HepG2 (cell line): ENCODE measurements around the gene DNMT1. TPM values are rescaled to one million over a fixed set of nuclear protein-coding genes. Genes with fewer than 3 reads are reported as not detected.

Experiments used
- YEATS2 ChIP-seq: sonication (generic); formaldehyde crosslinking; IDR thresholded peaks from 2 replicates; pipeline ENCODE4 v1.4.0; 2020; ENCODE audit warnings: missing genetic modification reagents, borderline replicate concordance
- ZBTB7A ChIP-seq: sonication (generic); formaldehyde crosslinking; IDR thresholded peaks from 2 replicates; pipeline ENCODE4 v1.8.0; 2022; ENCODE audit warnings: mild to moderate bottlenecking, missing genetic modification reagents
- ZFP36L1 ChIP-seq: sonication (generic); formaldehyde crosslinking; IDR thresholded peaks from 2 replicates; pipeline ENCODE4 v1.8.0; 2022; ENCODE audit warnings: mild to moderate bottlenecking, missing genetic modification reagents, moderate library complexity
- ZNF30 ChIP-seq: sonication (generic); formaldehyde crosslinking; IDR thresholded peaks from 2 replicates; pipeline ENCODE4 v1.5.0; 2020; ENCODE audit warnings: mild to moderate bottlenecking, missing genetic modification reagents
- ZNF382 ChIP-seq: sonication (generic); formaldehyde crosslinking; IDR thresholded peaks from 2 replicates; pipeline ENCODE4 v1.5.0; 2020; ENCODE audit warnings: missing genetic modification reagents, mild to moderate bottlenecking, borderline replicate concordance
- ZNF543 ChIP-seq: sonication (generic); formaldehyde crosslinking; IDR thresholded peaks from 2 replicates; pipeline ENCODE4 v1.4.0; 2020; ENCODE audit warnings: mild to moderate bottlenecking, missing genetic modification reagents
- ZNF547 ChIP-seq: sonication (generic); formaldehyde crosslinking; IDR thresholded peaks from 2 replicates; pipeline ENCODE4 v1.5.1; 2020; ENCODE audit warnings: mild to moderate bottlenecking, missing genetic modification reagents
- ZNF639 ChIP-seq: conservative IDR thresholded peaks from 2 replicates; pipeline ENCODE4 v1.6.1; 2018; ENCODE audit warnings: missing genetic modification reagents
- ZNF777 ChIP-seq: sonication (generic); formaldehyde crosslinking; IDR thresholded peaks from 2 replicates; pipeline ENCODE4 v1.4.0; 2020; ENCODE audit warnings: missing genetic modification reagents
- ZNF879 ChIP-seq: sonication (generic); formaldehyde crosslinking; IDR thresholded peaks from 2 replicates; pipeline ENCODE4 v1.8.1; 2023; ENCODE audit warnings: missing genetic modification reagents
- ZSCAN22 ChIP-seq: sonication (generic); formaldehyde crosslinking; IDR thresholded peaks from 2 replicates; pipeline ENCODE4 v1.4.0; 2020; ENCODE audit warnings: mild to moderate bottlenecking, missing genetic modification reagents
- polyA plus RNA-seq, 8 experiments: library from polyadenylated mRNA; depleted of rRNA in 3 of 8; stranded (reverse) in 7 of 8; unstranded in 1 of 8; fragments of >200 nt; fragmentation: Illumina TruSeq in 4 of 8; extraction: Trizol in 4 of 8; gene quantifications; 2 replicates each; pipeline versions ENCODE4 v1.2.1 to v1.2.3, GENCODE V29; 2011 to 2016; ENCODE audit warnings: low read depth in 4 of 8, missing spikeins in 1 of 8, mixed read lengths in 1 of 8; ENCODE audit not compliant: insufficient read depth in 1 of 8
- total RNA-seq, 5 experiments: library from RNA; depleted of rRNA; stranded (reverse); fragments of >200 nt; fragmentation: Illumina TruSeq; extraction: Trizol; gene quantifications; 2 replicates each; pipeline ENCODE4 v1.2.3, GENCODE V29; 2016; ENCODE audit warnings: low read depth in 1 of 5
- TF ChIP-seq, protein P1 (sequence below): sonication (generic); formaldehyde crosslinking; IDR thresholded peaks from 2 replicates; pipeline ENCODE4 v1.5.0; 2020; ENCODE audit warnings: mild to moderate bottlenecking, missing genetic modification reagents, borderline replicate concordance
- TF ChIP-seq, protein P2 (sequence below): sonication (generic); formaldehyde crosslinking; IDR thresholded peaks from 2 replicates; pipeline ENCODE4 v1.4.0; 2020; ENCODE audit warnings: missing genetic modification reagents, borderline replicate concordance
- TF ChIP-seq, protein P3 (sequence below): sonication (generic); formaldehyde crosslinking; IDR thresholded peaks from 2 replicates; pipeline ENCODE4 v1.4.0; 2020; ENCODE audit warnings: missing genetic modification reagents

Gene DNMT1
- total and polyA plus RNA-seq, 2 of the 13 experiments (the other 11 are each of a cell fraction or from before 2014, with no cell fraction given) = 31.2 to 91.1 TPM

DNA sequence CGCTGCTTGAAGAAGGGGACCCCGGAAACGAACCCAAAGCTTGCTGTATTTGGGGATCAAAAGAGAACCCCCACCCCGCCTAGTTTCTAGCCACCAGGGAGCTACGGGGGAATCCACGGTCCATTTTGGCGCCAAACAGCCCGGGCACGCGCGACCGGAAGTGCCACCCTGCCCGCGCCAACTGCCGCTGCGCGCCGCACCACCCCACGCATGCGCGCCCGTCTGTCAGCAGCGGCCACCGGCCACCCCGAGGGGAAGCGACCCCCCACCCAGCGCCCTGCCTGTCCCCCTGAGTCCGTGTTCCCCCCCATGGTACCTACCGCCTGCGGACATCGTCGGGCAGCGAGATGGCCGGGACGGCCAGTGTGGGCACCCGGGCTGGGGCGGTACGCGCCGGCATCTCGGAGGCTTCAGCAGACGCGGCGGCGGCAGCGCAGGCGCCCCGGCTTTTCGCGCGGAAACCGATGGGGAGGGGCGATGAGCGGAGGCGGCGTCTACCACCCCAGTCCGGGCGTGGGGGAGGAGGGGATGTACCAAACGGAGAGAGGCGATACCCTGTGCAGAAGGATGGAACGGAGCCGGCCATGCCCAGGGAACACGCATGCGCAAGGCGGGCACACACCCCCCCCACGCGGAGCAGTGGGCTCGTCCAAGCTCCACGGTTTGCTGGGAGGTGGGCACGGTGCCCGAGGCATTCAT is at the start of gene DNMT1 (continued):
- TF ChIP-seq, protein P1, sequence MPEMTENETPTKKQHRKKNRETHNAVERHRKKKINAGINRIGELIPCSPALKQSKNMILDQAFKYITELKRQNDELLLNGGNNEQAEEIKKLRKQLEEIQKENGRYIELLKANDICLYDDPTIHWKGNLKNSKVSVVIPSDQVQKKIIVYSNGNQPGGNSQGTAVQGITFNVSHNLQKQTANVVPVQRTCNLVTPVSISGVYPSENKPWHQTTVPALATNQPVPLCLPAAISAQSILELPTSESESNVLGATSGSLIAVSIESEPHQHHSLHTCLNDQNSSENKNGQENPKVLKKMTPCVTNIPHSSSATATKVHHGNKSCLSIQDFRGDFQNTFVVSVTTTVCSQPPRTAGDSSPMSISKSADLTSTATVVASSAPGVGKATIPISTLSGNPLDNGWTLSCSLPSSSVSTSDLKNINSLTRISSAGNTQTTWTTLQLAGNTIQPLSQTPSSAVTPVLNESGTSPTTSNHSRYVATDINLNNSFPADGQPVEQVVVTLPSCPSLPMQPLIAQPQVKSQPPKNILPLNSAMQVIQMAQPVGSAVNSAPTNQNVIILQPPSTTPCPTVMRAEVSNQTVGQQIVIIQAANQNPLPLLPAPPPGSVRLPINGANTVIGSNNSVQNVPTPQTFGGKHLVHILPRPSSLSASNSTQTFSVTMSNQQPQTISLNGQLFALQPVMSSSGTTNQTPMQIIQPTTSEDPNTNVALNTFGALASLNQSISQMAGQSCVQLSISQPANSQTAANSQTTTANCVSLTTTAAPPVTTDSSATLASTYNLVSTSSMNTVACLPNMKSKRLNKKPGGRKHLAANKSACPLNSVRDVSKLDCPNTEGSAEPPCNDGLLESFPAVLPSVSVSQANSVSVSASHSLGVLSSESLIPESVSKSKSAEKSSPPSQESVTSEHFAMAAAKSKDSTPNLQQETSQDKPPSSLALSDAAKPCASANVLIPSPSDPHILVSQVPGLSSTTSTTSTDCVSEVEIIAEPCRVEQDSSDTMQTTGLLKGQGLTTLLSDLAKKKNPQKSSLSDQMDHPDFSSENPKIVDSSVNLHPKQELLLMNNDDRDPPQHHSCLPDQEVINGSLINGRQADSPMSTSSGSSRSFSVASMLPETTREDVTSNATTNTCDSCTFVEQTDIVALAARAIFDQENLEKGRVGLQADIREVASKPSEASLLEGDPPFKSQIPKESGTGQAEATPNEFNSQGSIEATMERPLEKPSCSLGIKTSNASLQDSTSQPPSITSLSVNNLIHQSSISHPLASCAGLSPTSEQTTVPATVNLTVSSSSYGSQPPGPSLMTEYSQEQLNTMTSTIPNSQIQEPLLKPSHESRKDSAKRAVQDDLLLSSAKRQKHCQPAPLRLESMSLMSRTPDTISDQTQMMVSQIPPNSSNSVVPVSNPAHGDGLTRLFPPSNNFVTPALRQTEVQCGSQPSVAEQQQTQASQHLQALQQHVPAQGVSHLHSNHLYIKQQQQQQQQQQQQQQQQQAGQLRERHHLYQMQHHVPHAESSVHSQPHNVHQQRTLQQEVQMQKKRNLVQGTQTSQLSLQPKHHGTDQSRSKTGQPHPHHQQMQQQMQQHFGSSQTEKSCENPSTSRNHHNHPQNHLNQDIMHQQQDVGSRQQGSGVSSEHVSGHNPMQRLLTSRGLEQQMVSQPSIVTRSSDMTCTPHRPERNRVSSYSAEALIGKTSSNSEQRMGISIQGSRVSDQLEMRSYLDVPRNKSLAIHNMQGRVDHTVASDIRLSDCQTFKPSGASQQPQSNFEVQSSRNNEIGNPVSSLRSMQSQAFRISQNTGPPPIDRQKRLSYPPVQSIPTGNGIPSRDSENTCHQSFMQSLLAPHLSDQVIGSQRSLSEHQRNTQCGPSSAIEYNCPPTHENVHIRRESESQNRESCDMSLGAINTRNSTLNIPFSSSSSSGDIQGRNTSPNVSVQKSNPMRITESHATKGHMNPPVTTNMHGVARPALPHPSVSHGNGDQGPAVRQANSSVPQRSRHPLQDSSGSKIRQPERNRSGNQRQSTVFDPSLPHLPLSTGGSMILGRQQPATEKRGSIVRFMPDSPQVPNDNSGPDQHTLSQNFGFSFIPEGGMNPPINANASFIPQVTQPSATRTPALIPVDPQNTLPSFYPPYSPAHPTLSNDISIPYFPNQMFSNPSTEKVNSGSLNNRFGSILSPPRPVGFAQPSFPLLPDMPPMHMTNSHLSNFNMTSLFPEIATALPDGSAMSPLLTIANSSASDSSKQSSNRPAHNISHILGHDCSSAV (CRISPR knock-in tag) = no peak
- TF ChIP-seq ZNF30 = 0 out of 2 replicates have a peak, but pooled peaks have one; percentile 76
- peak; percentile 89; the same call in 1 of the 2 replicates for TF ChIP-seq ZNF547
- 0 out of 2 replicates have a peak, but pooled peaks have one; percentile 22 for TF ChIP-seq ZNF639
- TF ChIP-seq YEATS2 (CRISPR knock-in tag) = no peak
- no peak for TF ChIP-seq ZSCAN22 (CRISPR knock-in tag)
- peak; percentile 75; the same call in 1 of the 2 replicates for TF ChIP-seq ZNF777 (CRISPR knock-in tag)
- TF ChIP-seq ZNF543 (CRISPR knock-in tag) = peak; percentile 72; the same call in 1 of the 2 replicates
- TF ChIP-seq ZBTB7A (CRISPR knock-in tag) = peak; percentile 84
- no peak for TF ChIP-seq ZNF879 (CRISPR knock-in tag)
- TF ChIP-seq, protein P2, sequence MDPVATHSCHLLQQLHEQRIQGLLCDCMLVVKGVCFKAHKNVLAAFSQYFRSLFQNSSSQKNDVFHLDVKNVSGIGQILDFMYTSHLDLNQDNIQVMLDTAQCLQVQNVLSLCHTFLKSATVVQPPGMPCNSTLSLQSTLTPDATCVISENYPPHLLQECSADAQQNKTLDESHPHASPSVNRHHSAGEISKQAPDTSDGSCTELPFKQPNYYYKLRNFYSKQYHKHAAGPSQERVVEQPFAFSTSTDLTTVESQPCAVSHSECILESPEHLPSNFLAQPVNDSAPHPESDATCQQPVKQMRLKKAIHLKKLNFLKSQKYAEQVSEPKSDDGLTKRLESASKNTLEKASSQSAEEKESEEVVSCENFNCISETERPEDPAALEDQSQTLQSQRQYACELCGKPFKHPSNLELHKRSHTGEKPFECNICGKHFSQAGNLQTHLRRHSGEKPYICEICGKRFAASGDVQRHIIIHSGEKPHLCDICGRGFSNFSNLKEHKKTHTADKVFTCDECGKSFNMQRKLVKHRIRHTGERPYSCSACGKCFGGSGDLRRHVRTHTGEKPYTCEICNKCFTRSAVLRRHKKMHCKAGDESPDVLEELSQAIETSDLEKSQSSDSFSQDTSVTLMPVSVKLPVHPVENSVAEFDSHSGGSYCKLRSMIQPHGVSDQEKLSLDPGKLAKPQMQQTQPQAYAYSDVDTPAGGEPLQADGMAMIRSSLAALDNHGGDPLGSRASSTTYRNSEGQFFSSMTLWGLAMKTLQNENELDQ (CRISPR knock-in tag) = no peak
- TF ChIP-seq, protein P3, sequence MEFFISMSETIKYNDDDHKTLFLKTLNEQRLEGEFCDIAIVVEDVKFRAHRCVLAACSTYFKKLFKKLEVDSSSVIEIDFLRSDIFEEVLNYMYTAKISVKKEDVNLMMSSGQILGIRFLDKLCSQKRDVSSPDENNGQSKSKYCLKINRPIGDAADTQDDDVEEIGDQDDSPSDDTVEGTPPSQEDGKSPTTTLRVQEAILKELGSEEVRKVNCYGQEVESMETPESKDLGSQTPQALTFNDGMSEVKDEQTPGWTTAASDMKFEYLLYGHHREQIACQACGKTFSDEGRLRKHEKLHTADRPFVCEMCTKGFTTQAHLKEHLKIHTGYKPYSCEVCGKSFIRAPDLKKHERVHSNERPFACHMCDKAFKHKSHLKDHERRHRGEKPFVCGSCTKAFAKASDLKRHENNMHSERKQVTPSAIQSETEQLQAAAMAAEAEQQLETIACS (CRISPR knock-in tag) = peak; percentile 81
- no peak for TF ChIP-seq ZNF382
- no peak for TF ChIP-seq ZFP36L1
